Measurements from ENCODE around the gene FOXR1. TPM values are rescaled to one million over a fixed set of nuclear protein-coding genes. Genes with fewer than 3 reads are reported as not detected.
"Not testable (repeated sequence)": the region's sequence is repeated elsewhere in the genome, so short reads cannot be mapped to it uniquely, and the experiment has no call there.

The FOXR1 gene
- polyA plus RNA-seq, 4 donors: not detected

GRCh38 chr11:118938491-118939403, 32.8 kb upstream of the FOXR1 start:
- H3K27ac ChIP-seq (ENCODE audit: low read depth in 1 of 3, low read length in 2 of 3): no peak overlapping the region
- no peaks in the 10 kb centered on the region for H3K9me3 ChIP-seq (ENCODE audit: control insufficient read depth in 2 of 2, insufficient read depth in 1 of 2, low read depth in 1 of 2, low read length in 1 of 2)
- H3K4me3 ChIP-seq (ENCODE audit: low read depth in 1 of 3, low read length in 3 of 3): no peak overlapping the region
- H3K27me3 ChIP-seq (ENCODE audit: control insufficient read depth in 3 of 3, insufficient read depth in 3 of 3, low read length in 3 of 3): no peaks in the 10 kb centered on the region
- WGBS, 3 donors: 65 to 77% (median 76%) methylated on average over 11 of the region's 11 CpGs
- no peaks in the 10 kb centered on the region for H3K36me3 ChIP-seq (ENCODE audit: control insufficient read depth in 3 of 3, insufficient read depth in 2 of 3, low read depth in 1 of 3, low read length in 3 of 3)
- no peak for FAIRE-seq
- peaks cover 0 to 6% (median 0%) of the 10 kb centered on the region in 3 donors for H3K4me1 ChIP-seq (ENCODE audit: control insufficient read depth in 3 of 3, insufficient read depth in 2 of 3, low read depth in 1 of 3, low read length in 2 of 3)
- DNase-seq: peak; percentile 68 to 79

- no peaks in the 10 kb centered on the region for H3K36me3 ChIP-seq (ENCODE audit: control insufficient read depth in 3 of 3, insufficient read depth in 2 of 3, low read depth in 1 of 3, low read length in 3 of 3)
- H3K27me3 ChIP-seq (ENCODE audit: control insufficient read depth in 3 of 3, insufficient read depth in 3 of 3, low read length in 3 of 3): no peaks in the 10 kb centered on the region
- peaks cover 0 to 6% (median 0%) of the 10 kb centered on the region in 3 donors for H3K4me1 ChIP-seq (ENCODE audit: control insufficient read depth in 3 of 3, insufficient read depth in 2 of 3, low read depth in 1 of 3, low read length in 2 of 3)
- FAIRE-seq (no peak), DNase-seq (no peak)
- 64 to 79% (median 68%) methylated on average over 6 to 8 of the region's 8 CpGs for WGBS, 3 donors
- H3K9me3 ChIP-seq (ENCODE audit: control insufficient read depth in 2 of 2, insufficient read depth in 1 of 2, low read depth in 1 of 2, low read length in 1 of 2): no peaks in the 10 kb centered on the region
- H3K4me3 ChIP-seq (ENCODE audit: low read depth in 1 of 3, low read length in 3 of 3): no peak overlapping the region
- no peak overlapping the region for H3K27ac ChIP-seq (ENCODE audit: low read depth in 1 of 3, low read length in 2 of 3)
Observed at GRCh38 chr11:118939404-118939915, 32.1 kb upstream of the FOXR1 start.

- DNase-seq: peak in 1 of 2 donors; percentile 44
- Histone ChIP-seq H3K27me3 (ENCODE audit: control insufficient read depth in 3 of 3, insufficient read depth in 3 of 3, low read length in 3 of 3) (no peaks in the 10 kb centered on the region), H3K36me3 (ENCODE audit: control insufficient read depth in 3 of 3, insufficient read depth in 2 of 3, low read depth in 1 of 3, low read length in 3 of 3) (no peaks in the 10 kb centered on the region), H3K27ac (ENCODE audit: low read depth in 1 of 3, low read length in 2 of 3) (no peak overlapping the region), H3K4me3 (ENCODE audit: low read depth in 1 of 3, low read length in 3 of 3) (no peak overlapping the region), H3K4me1 (ENCODE audit: control insufficient read depth in 3 of 3, insufficient read depth in 2 of 3, low read depth in 1 of 3, low read length in 2 of 3) (peaks cover 0 to 6% (median 0%) of the 10 kb centered on the region in 3 donors), H3K9me3 (ENCODE audit: control insufficient read depth in 2 of 2, insufficient read depth in 1 of 2, low read depth in 1 of 2, low read length in 1 of 2) (no peaks in the 10 kb centered on the region)
- 46 to 57% (median 54%) methylated on average over 13 of the region's 13 CpGs for WGBS, 3 donors
- FAIRE-seq: no peak
Observed at GRCh38 chr11:118939953-118940598, 31.5 kb upstream of the FOXR1 start.

- WGBS, 3 donors: 6 to 21% (median 13%) methylated on average over 2 of the region's 2 CpGs
Observed at GRCh38 chr11:118947091-118947490, 24.5 kb upstream of the FOXR1 start.

GRCh38 chr11:118948000-118948399, 23.6 kb upstream of the FOXR1 start:
- no peaks in the 10 kb centered on the region for H3K4me1 ChIP-seq (ENCODE audit: control insufficient read depth in 3 of 3, insufficient read depth in 2 of 3, low read depth in 1 of 3, low read length in 2 of 3)
- no peak overlapping the region for H3K4me3 ChIP-seq (ENCODE audit: low read depth in 1 of 3, low read length in 3 of 3)
- no peaks in the 10 kb centered on the region for H3K36me3 ChIP-seq (ENCODE audit: control insufficient read depth in 3 of 3, insufficient read depth in 2 of 3, low read depth in 1 of 3, low read length in 3 of 3)
- FAIRE-seq (no peak), DNase-seq (no peak)
- no peak overlapping the region for H3K27ac ChIP-seq (ENCODE audit: low read depth in 1 of 3, low read length in 2 of 3)
- WGBS, 3 donors: 63 to 73% (median 70%) methylated on average over 3 of the region's 3 CpGs
- H3K27me3 ChIP-seq (ENCODE audit: control insufficient read depth in 3 of 3, insufficient read depth in 3 of 3, low read length in 3 of 3): peaks cover 0 to 9% (median 0%) of the 10 kb centered on the region in 3 donors
- no peaks in the 10 kb centered on the region for H3K9me3 ChIP-seq (ENCODE audit: control insufficient read depth in 2 of 2, insufficient read depth in 1 of 2, low read depth in 1 of 2, low read length in 1 of 2)

More at GRCh38 chr11:118947091-118947490, 24.5 kb upstream of the FOXR1 start:
- DNase-seq (no peak), FAIRE-seq (no peak)
- H3K36me3 ChIP-seq (ENCODE audit: control insufficient read depth in 3 of 3, insufficient read depth in 2 of 3, low read depth in 1 of 3, low read length in 3 of 3): no peaks in the 10 kb centered on the region
- H3K4me3 ChIP-seq (ENCODE audit: low read depth in 1 of 3, low read length in 3 of 3): no peak overlapping the region
- no peaks in the 10 kb centered on the region for H3K4me1 ChIP-seq (ENCODE audit: control insufficient read depth in 3 of 3, insufficient read depth in 2 of 3, low read depth in 1 of 3, low read length in 2 of 3)
- H3K27ac ChIP-seq (ENCODE audit: low read depth in 1 of 3, low read length in 2 of 3): no peak overlapping the region
- H3K9me3 ChIP-seq (ENCODE audit: control insufficient read depth in 2 of 2, insufficient read depth in 1 of 2, low read depth in 1 of 2, low read length in 1 of 2): no peaks in the 10 kb centered on the region
- peaks cover 0 to 4% (median 0%) of the 10 kb centered on the region in 3 donors for H3K27me3 ChIP-seq (ENCODE audit: control insufficient read depth in 3 of 3, insufficient read depth in 3 of 3, low read length in 3 of 3)

GRCh38 chr11:118953265-118953664, 18.3 kb upstream of the FOXR1 start:
- no peaks in the 10 kb centered on the region for H3K4me1 ChIP-seq (ENCODE audit: control insufficient read depth in 3 of 3, insufficient read depth in 2 of 3, low read depth in 1 of 3, low read length in 2 of 3)
- H3K27me3 ChIP-seq (ENCODE audit: control insufficient read depth in 3 of 3, insufficient read depth in 3 of 3, low read length in 3 of 3): peaks cover 0 to 14% (median 2%) of the 10 kb centered on the region in 3 donors
- H3K9me3 ChIP-seq (ENCODE audit: control insufficient read depth in 2 of 2, insufficient read depth in 1 of 2, low read depth in 1 of 2, low read length in 1 of 2): no peaks in the 10 kb centered on the region
- H3K27ac ChIP-seq (ENCODE audit: low read depth in 1 of 3, low read length in 2 of 3): no peak overlapping the region
- H3K4me3 ChIP-seq (ENCODE audit: low read depth in 1 of 3, low read length in 3 of 3): no peak overlapping the region
- H3K36me3 ChIP-seq (ENCODE audit: control insufficient read depth in 3 of 3, insufficient read depth in 2 of 3, low read depth in 1 of 3, low read length in 3 of 3): no peaks in the 10 kb centered on the region
- no peak for FAIRE-seq
- 37 to 42% (median 41%) methylated on average over 6 of the region's 6 CpGs for WGBS, 3 donors
- no peak for DNase-seq

GRCh38 chr11:118953976-118954375, 17.6 kb upstream of the FOXR1 start:
- not testable (repeated sequence) for H3K9me3 ChIP-seq (ENCODE audit: control insufficient read depth in 2 of 2, insufficient read depth in 1 of 2, low read depth in 1 of 2, low read length in 1 of 2); DNase-seq; H3K4me3 ChIP-seq (ENCODE audit: low read depth in 1 of 3, low read length in 3 of 3); H3K27ac ChIP-seq (ENCODE audit: low read depth in 1 of 3, low read length in 2 of 3); FAIRE-seq; H3K36me3 ChIP-seq (ENCODE audit: control insufficient read depth in 3 of 3, insufficient read depth in 2 of 3, low read depth in 1 of 3, low read length in 3 of 3); H3K4me1 ChIP-seq (ENCODE audit: control insufficient read depth in 3 of 3, insufficient read depth in 2 of 3, low read depth in 1 of 3, low read length in 2 of 3)
- 65 to 77% (median 71%) methylated on average over 6 of the region's 6 CpGs for WGBS, 3 donors
- H3K27me3 ChIP-seq (ENCODE audit: control insufficient read depth in 3 of 3, insufficient read depth in 3 of 3, low read length in 3 of 3): peaks cover 0 to 14% (median 2%) of the 10 kb centered on the region in 3 donors

GRCh38 chr11:118956094-118956846, 15.3 kb upstream of the FOXR1 start, which contains the start of gene UPK2:
Gene UPK2 (plus strand): TSS chr11:118956298. CDS start chr11:118956351, 53 bp downstream.
- Histone ChIP-seq H3K27me3 (ENCODE audit: control insufficient read depth in 3 of 3, insufficient read depth in 3 of 3, low read length in 3 of 3) (peaks cover 0 to 14% (median 2%) of the 10 kb centered on the region in 3 donors), H3K4me1 (ENCODE audit: control insufficient read depth in 3 of 3, insufficient read depth in 2 of 3, low read depth in 1 of 3, low read length in 2 of 3) (no peaks in the 10 kb centered on the region), H3K4me3 (ENCODE audit: low read depth in 1 of 3, low read length in 3 of 3) (no peak within 1 kb of the TSS), H3K27ac (ENCODE audit: low read depth in 1 of 3, low read length in 2 of 3) (no peak within 1 kb of the TSS), H3K9me3 (ENCODE audit: control insufficient read depth in 2 of 2, insufficient read depth in 1 of 2, low read depth in 1 of 2, low read length in 1 of 2) (no peaks in the 10 kb centered on the region), H3K36me3 (ENCODE audit: control insufficient read depth in 3 of 3, insufficient read depth in 2 of 3, low read depth in 1 of 3, low read length in 3 of 3) (no peaks in the 10 kb centered on the region)
- no peak for FAIRE-seq
- 2 to 8% (median 3%) methylated on average over 7 of the region's 7 CpGs for WGBS, 3 donors
- DNase-seq: peak; percentile 83 to 88

All from small intestine (tissue), 7 donors.